Sigmoid colon (tissue), 4 donors: Measurements from ENCODE around the gene CAMTA1.

Experiments
- EP300 ChIP-seq, 4 donors: sonication (generic); formaldehyde crosslinking; IDR thresholded peaks; one replicate each; pipeline ENCODE4 v1.6.1; 2017; ENCODE audit warnings: antibody characterized with exemption in 4 of 4
- POLR2A ChIP-seq, 2 donors: fragments of 450-650 bp; IDR thresholded peaks; one replicate each; pipeline ENCODE4 v1.6.1; 2016; ENCODE audit warnings: antibody characterized with exemption in 2 of 2, mild to moderate bottlenecking in 2 of 2, moderate library complexity in 2 of 2
- POLR2AphosphoS5 ChIP-seq, 4 donors: sonication (generic); formaldehyde crosslinking; IDR thresholded peaks; one replicate each; pipeline ENCODE4 v1.6.1; 2017; ENCODE audit warnings: antibody characterized with exemption in 4 of 4
- TF ChIP-seq, protein P1 (sequence below), 4 experiments: fragments of 450-650 bp in 3 of 4; fragments of 200-600 bp in 1 of 4; IDR thresholded peaks; one replicate each; pipeline ENCODE4 v1.5.1; 2016 to 2019; ENCODE audit warnings: antibody characterized with exemption in 4 of 4, mild to moderate bottlenecking in 3 of 4, moderate library complexity in 2 of 4

GRCh38 chr1:7684861-7685635 is 899.8 kb downstream of the CAMTA1 start:
- TF ChIP-seq EP300 (IDR thresholded peaks at IDR 0.05): no peak
- TF ChIP-seq, protein P1, sequence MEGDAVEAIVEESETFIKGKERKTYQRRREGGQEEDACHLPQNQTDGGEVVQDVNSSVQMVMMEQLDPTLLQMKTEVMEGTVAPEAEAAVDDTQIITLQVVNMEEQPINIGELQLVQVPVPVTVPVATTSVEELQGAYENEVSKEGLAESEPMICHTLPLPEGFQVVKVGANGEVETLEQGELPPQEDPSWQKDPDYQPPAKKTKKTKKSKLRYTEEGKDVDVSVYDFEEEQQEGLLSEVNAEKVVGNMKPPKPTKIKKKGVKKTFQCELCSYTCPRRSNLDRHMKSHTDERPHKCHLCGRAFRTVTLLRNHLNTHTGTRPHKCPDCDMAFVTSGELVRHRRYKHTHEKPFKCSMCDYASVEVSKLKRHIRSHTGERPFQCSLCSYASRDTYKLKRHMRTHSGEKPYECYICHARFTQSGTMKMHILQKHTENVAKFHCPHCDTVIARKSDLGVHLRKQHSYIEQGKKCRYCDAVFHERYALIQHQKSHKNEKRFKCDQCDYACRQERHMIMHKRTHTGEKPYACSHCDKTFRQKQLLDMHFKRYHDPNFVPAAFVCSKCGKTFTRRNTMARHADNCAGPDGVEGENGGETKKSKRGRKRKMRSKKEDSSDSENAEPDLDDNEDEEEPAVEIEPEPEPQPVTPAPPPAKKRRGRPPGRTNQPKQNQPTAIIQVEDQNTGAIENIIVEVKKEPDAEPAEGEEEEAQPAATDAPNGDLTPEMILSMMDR (IDR thresholded peaks at IDR 0.05): no peak
- TF ChIP-seq POLR2AphosphoS5 (IDR thresholded peaks at IDR 0.05): no peak
- no peak for TF ChIP-seq POLR2A (IDR thresholded peaks at IDR 0.05)
